ENCODE data around the gene TMC2. TPM values are rescaled to one million over a fixed set of nuclear protein-coding genes. Genes with fewer than 3 reads are reported as not detected.

Gene TMC2
- total and polyA plus RNA-seq, 7 donors, result 0.03 to 0.25 (median 0.12) TPM; not detected in 2

DNA sequence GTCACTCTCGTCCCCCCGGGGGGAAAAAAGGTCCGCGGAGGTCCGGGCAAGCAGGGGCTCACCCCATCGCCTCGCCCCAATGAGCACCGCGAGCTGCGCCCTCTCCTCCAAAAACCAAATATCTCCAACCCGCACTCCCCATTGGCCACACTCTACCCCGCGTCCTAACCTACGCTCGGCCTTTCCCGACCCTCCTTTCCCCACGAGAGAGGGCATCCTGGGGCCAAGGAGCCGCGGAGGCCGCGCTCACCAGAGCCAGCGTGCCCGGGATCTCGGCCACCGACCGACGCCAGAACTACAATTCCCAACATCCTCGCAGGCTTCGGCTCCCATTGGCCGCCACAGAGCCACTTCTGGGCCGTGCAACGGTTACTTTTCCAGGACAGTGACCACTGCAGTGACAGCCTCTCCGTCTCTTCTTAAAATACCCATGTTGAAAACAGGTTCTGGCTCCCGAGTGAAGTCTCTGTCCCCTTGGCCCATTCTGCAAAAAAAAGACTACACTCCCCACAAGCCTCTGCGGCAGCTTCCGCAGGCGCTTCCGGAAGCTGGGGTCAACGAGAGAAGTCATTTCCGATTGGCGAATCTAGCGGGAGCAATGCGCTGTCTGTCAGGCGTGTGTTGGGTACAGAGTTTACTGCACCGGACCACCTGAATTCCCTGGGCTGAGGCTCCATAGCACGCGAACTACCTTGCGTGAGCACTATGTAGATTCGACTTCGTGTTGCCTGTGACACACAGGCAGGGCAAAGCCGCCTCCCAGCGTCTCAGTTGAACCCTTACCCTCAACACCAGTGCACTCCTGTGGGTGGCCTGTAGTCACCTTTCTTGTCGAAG, 27.5 kb upstream of the TMC2 start, which contains the start of gene ZNF343:
Gene ZNF343 (minus strand): TSS at position 285 of the 837 bp plus-strand sequence. CDS start 15,020 bp downstream, outside the sequence.
- TF ChIP-seq, protein P1, sequence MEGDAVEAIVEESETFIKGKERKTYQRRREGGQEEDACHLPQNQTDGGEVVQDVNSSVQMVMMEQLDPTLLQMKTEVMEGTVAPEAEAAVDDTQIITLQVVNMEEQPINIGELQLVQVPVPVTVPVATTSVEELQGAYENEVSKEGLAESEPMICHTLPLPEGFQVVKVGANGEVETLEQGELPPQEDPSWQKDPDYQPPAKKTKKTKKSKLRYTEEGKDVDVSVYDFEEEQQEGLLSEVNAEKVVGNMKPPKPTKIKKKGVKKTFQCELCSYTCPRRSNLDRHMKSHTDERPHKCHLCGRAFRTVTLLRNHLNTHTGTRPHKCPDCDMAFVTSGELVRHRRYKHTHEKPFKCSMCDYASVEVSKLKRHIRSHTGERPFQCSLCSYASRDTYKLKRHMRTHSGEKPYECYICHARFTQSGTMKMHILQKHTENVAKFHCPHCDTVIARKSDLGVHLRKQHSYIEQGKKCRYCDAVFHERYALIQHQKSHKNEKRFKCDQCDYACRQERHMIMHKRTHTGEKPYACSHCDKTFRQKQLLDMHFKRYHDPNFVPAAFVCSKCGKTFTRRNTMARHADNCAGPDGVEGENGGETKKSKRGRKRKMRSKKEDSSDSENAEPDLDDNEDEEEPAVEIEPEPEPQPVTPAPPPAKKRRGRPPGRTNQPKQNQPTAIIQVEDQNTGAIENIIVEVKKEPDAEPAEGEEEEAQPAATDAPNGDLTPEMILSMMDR (IDR thresholded peaks at IDR 0.05), result no peak
- Histone ChIP-seq H3K27me3 (ENCODE audit: insufficient read depth in 3 of 3, low read length in 2 of 3) (no peaks in the 10 kb centered on the region), H3K9me3 (no peaks in the 10 kb centered on the region), H3K36me3 (ENCODE audit: insufficient read depth in 1 of 2, low read depth in 1 of 2) (no peaks in the 10 kb centered on the region), H3K27ac (peak within 1 kb of the TSS; percentile 96), H3K4me3 (peak within 1 kb of the TSS; percentile 88), H3K4me1 (no peaks in the 10 kb centered on the region)
- intact Hi-C loops (cut with DNase I), result loop anchor here in 1 of 2 donors (5.0 kb wide), 1 partner anchor 37 kb away; the partner anchor contains the start of gene SNRPB
- ATAC-seq (peak; percentile 96 to 98 (median 98)), DNase-seq (peak; percentile 79 to 88)
- WGBS, 3 donors, result 0 to 1% (median 1%) methylated on average over 52 to 53 of the region's 53 CpGs

DNA sequence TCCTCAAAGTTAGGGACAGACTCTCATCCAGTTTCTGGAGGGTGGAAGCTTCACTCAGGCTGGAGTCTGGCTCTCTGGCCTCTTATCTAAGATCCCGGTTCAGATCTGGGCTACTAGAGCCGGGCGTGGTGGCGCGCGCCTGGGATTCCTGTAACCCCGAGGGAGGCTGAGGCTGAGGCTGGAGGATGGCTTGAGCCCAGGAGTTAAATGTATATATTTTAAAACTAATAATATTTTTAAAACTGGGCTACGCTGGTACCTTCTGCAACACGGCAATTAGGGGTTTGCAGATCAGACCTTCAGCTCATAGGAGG, 26.9 kb upstream of the TMC2 start:
- intact Hi-C loops (cut with DNase I), result loop anchor here in 1 of 2 donors (5.0 kb wide), 1 partner anchor 37 kb away; the partner anchor contains the start of gene SNRPB

DNA sequence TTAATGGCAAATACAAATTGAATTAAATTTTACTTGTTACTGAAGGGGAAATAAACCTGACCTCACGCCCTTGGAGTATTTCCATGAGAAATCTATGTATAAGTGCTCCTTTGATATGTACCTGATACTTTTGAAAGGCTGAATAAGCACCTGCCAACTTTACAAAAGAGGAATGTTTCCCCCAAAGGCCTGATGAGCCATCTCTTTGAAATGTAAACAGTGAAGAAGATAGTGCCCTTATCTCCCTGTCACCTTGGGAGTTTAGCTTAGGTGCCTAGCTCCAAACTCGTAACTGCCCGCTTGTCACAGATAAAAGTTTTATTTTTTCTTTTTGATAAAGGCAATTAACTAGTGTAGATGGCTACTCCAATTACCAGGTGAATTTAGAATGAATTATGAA, 26.6 kb upstream of the TMC2 start:
- ATAC-seq (no peak), DNase-seq (no peak)
- intact Hi-C loops (cut with DNase I), result loop anchor here in 1 of 2 donors (5.0 kb wide), 1 partner anchor 37 kb away; the partner anchor contains the start of gene SNRPB
- Histone ChIP-seq H3K4me1 (no peaks in the 10 kb centered on the region), H3K36me3 (ENCODE audit: insufficient read depth in 1 of 2, low read depth in 1 of 2) (no peaks in the 10 kb centered on the region), H3K9me3 (no peaks in the 10 kb centered on the region), H3K4me3 (peak overlapping the region; percentile 88), H3K27me3 (ENCODE audit: insufficient read depth in 3 of 3, low read length in 2 of 3) (no peaks in the 10 kb centered on the region), H3K27ac (no peak overlapping the region)
- WGBS, 3 donors, result 79 to 87% (median 79%) methylated on average over 3 of the region's 3 CpGs
- TF ChIP-seq, protein P1 (IDR thresholded peaks at IDR 0.05), result no peak

More for the DNA sequence above, 26.9 kb upstream of the TMC2 start:
- DNase-seq (no peak), ATAC-seq (peak in 1 of 4 donors; percentile 30)
- Histone ChIP-seq H3K4me3 (peak overlapping the region; percentile 88), H3K27me3 (ENCODE audit: insufficient read depth in 3 of 3, low read length in 2 of 3) (no peaks in the 10 kb centered on the region), H3K36me3 (ENCODE audit: insufficient read depth in 1 of 2, low read depth in 1 of 2) (no peaks in the 10 kb centered on the region), H3K9me3 (no peaks in the 10 kb centered on the region), H3K27ac (peak overlapping the region; percentile 96), H3K4me1 (no peaks in the 10 kb centered on the region)
- WGBS, 3 donors, result 42 to 48% (median 48%) methylated on average over 9 of the region's 9 CpGs
- TF ChIP-seq, protein P1 (IDR thresholded peaks at IDR 0.05), result no peak

DNA sequence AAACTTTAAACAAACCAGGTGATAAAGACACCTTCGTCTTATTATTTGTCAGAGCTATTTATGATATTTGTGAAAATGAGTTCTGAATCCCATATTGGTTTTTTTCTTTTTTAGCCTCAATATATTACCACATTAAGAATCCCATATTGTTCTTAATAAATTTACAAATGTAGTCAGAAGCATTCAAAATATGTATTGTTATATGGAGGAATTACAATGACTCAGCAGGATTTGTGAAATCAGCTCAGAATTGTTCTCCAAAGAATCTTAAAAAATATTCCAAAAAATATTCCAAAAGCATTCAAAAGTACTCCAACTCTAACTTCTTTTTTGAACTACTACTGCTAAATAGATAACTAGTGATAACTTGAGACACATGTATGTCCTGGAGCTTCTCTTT, 21.2 kb upstream of the TMC2 start:
- Histone ChIP-seq H3K36me3 (ENCODE audit: insufficient read depth in 1 of 2, low read depth in 1 of 2) (no peaks in the 10 kb centered on the region), H3K9me3 (no peaks in the 10 kb centered on the region), H3K4me1 (no peaks in the 10 kb centered on the region), H3K27me3 (ENCODE audit: insufficient read depth in 3 of 3, low read length in 2 of 3) (no peaks in the 10 kb centered on the region), H3K4me3 (no peak overlapping the region), H3K27ac (no peak overlapping the region)
- ATAC-seq (no peak), DNase-seq (no peak)
- intact Hi-C loops (cut with DNase I), result no loop called here
- TF ChIP-seq, protein P1 (IDR thresholded peaks at IDR 0.05), result no peak
- 72 to 84% (median 80%) methylated on average over 1 of the region's 1 CpG for WGBS, 3 donors
